H9 (cell line): Measurements from ENCODE around the gene CLRN3. TPM values are rescaled to one million over a fixed set of nuclear protein-coding genes. Genes with fewer than 3 reads are reported as not detected.

Source experiments
- DNase-seq: peaks from one replicate; pipeline ENCODE4 v3.0.0-alpha.2; 2017
- H2AFZ ChIP-seq: one replicate; pipeline ENCODE4 v1.6.1; 2013; ENCODE audit warnings: mild to moderate bottlenecking, low read length, control low read depth, moderate library complexity
- H2AK5ac ChIP-seq: 2 replicates; pipeline ENCODE4 v1.6.1; 2013; ENCODE audit warnings: low read length, control low read depth, mixed read lengths; ENCODE audit not compliant: insufficient read length
- H2BK120ac ChIP-seq: one replicate; pipeline ENCODE4 v1.6.1; 2013; ENCODE audit warnings: low read depth, mild to moderate bottlenecking, low read length, control low read depth, inconsistent platforms; ENCODE audit not compliant: poor library complexity, severe bottlenecking
- H2BK12ac ChIP-seq: 2 replicates; pipeline ENCODE4 v1.6.1; 2013; ENCODE audit warnings: low read length, control low read depth, mixed read lengths, low read depth; ENCODE audit not compliant: insufficient read length
- H2BK15ac ChIP-seq: 2 replicates; pipeline ENCODE4 v1.6.1; 2013; ENCODE audit warnings: low read depth, low read length, control low read depth
- H2BK20ac ChIP-seq: one replicate; pipeline ENCODE4 v1.6.1; 2013; ENCODE audit warnings: low read depth, mild to moderate bottlenecking, low read length, control low read depth, inconsistent platforms; ENCODE audit not compliant: poor library complexity, severe bottlenecking
- H2BK5ac ChIP-seq: 2 replicates; pipeline ENCODE4 v1.6.1; 2013; ENCODE audit warnings: low read length, control low read depth, mixed read lengths; ENCODE audit not compliant: insufficient read length
- H3K14ac ChIP-seq: 2 replicates; pipeline ENCODE4 v1.6.1; 2013; ENCODE audit warnings: low read length, control low read depth; ENCODE audit not compliant: insufficient read depth
- H3K18ac ChIP-seq: 2 replicates; pipeline ENCODE4 v1.6.1; 2013; ENCODE audit warnings: low read depth, mild to moderate bottlenecking, mixed read lengths, low read length, control low read depth; ENCODE audit not compliant: insufficient read length
- H3K23ac ChIP-seq: 2 replicates; pipeline ENCODE4 v1.6.1; 2013; ENCODE audit warnings: low read length, control low read depth, mixed read lengths, low read depth; ENCODE audit not compliant: insufficient read length
- H3K23me2 ChIP-seq: 2 replicates; pipeline ENCODE4 v1.6.1; 2013; ENCODE audit warnings: low read depth, mild to moderate bottlenecking, mixed read lengths, low read length, control low read depth; ENCODE audit not compliant: insufficient read length, poor library complexity, severe bottlenecking
- H3K27ac ChIP-seq: 2 replicates; pipeline ENCODE4 v1.5.1; 2013; ENCODE audit warnings: low read length, control low read depth, mixed read lengths, low read depth; ENCODE audit not compliant: insufficient read length
- H3K27me3 ChIP-seq: 2 replicates; pipeline ENCODE4 v1.6.1; 2013; ENCODE audit warnings: low read length, control low read depth, inconsistent platforms; ENCODE audit not compliant: insufficient read depth
- H3K4ac ChIP-seq: 2 replicates; pipeline ENCODE4 v1.6.1; 2013; ENCODE audit warnings: low read depth, mild to moderate bottlenecking, control low read depth, inconsistent platforms, low read length, moderate library complexity
- H3K4me1 ChIP-seq: 2 replicates; pipeline ENCODE4 v1.6.1; 2013; ENCODE audit warnings: low read length, control low read depth, inconsistent platforms; ENCODE audit not compliant: insufficient read depth
- H3K4me2 ChIP-seq: 2 replicates; pipeline ENCODE4 v1.6.1; 2013; ENCODE audit warnings: low read length, control low read depth, mixed read lengths; ENCODE audit not compliant: insufficient read length, insufficient read depth
- H3K56ac ChIP-seq: 2 replicates; pipeline ENCODE4 v1.6.1; 2013; ENCODE audit warnings: low read depth, mild to moderate bottlenecking, mixed read lengths, low read length, control low read depth; ENCODE audit not compliant: insufficient read length
- H3K79me1 ChIP-seq: 2 replicates; pipeline ENCODE4 v1.6.1; 2013; ENCODE audit warnings: low read depth, mild to moderate bottlenecking, moderate library complexity, low read length, control low read depth, inconsistent platforms; ENCODE audit not compliant: insufficient read depth, poor library complexity, severe bottlenecking
- H3K79me2 ChIP-seq: 2 replicates; pipeline ENCODE4 v1.6.1; 2013; ENCODE audit warnings: low read length, control low read depth, inconsistent platforms; ENCODE audit not compliant: insufficient read depth
- H3K9ac ChIP-seq: 2 replicates; pipeline ENCODE4 v1.6.1; 2013; ENCODE audit warnings: low read length, control low read depth, mixed read lengths; ENCODE audit not compliant: insufficient read length; ENCODE audit errors: extremely low read depth
- H3K9me3 ChIP-seq: one replicate; pipeline ENCODE4 v1.6.1; 2013; ENCODE audit warnings: low read depth, low read length, inconsistent platforms; ENCODE audit not compliant: control insufficient read depth
- H3T11ph ChIP-seq: one replicate; pipeline ENCODE4 v1.6.1; 2013; ENCODE audit warnings: mild to moderate bottlenecking, low read length, control low read depth, inconsistent platforms
- H4K20me1 ChIP-seq: one replicate; pipeline ENCODE4 v1.6.1; 2013; ENCODE audit not compliant: control insufficient read depth, insufficient read length, insufficient read depth
- H4K5ac ChIP-seq: 2 replicates; pipeline ENCODE4 v1.6.1; 2013; ENCODE audit warnings: low read depth, mild to moderate bottlenecking, mixed read lengths, low read length, control low read depth; ENCODE audit not compliant: insufficient read length
- H4K8ac ChIP-seq: replicated peaks from 2 replicates; pipeline ENCODE4 v1.6.1; 2013; ENCODE audit warnings: low read length, control low read depth, mixed read lengths, low read depth; ENCODE audit not compliant: insufficient read length
- H4K91ac ChIP-seq: 2 replicates; pipeline ENCODE4 v1.6.1; 2013; ENCODE audit warnings: low read depth, mild to moderate bottlenecking, moderate library complexity, mixed read lengths, low read length, control low read depth; ENCODE audit not compliant: insufficient read length
- H3K27ac Mint-ChIP-seq, 3 experiments: 2 replicates in 2 of 3; 3 replicates in 1 of 3; pipeline ENCODE4 v1.8.0; 2020 to 2021; ENCODE audit warnings: mixed read lengths in 3 of 3, mild to moderate bottlenecking in 1 of 3, moderate library complexity in 1 of 3
- H3K27me3 Mint-ChIP-seq: 2 replicates; pipeline ENCODE4 v1.8.0; 2021; ENCODE audit warnings: low read depth, mild to moderate bottlenecking, moderate library complexity, mixed read lengths
- H3K36me3 Mint-ChIP-seq, 3 experiments: 2 replicates in 2 of 3; 3 replicates in 1 of 3; pipeline ENCODE4 v1.8.0; 2020 to 2021; ENCODE audit warnings: low read depth in 3 of 3, mixed read lengths in 3 of 3; ENCODE audit not compliant: insufficient read depth in 1 of 3
- H3K4me1 Mint-ChIP-seq, 2 experiments: 2 replicates each; pipeline ENCODE4 v1.8.0; 2020; ENCODE audit warnings: mixed read lengths in 2 of 2
- H3K4me3 Mint-ChIP-seq, 2 experiments: 2 replicates in 1 of 2; 3 replicates in 1 of 2; pipeline ENCODE4 v1.8.0; 2020 to 2021; ENCODE audit warnings: mild to moderate bottlenecking in 2 of 2, mixed read lengths in 2 of 2, moderate library complexity in 1 of 2
- H3K9me3 Mint-ChIP-seq, 2 experiments: 2 replicates in 1 of 2; 3 replicates in 1 of 2; pipeline ENCODE4 v1.8.0; 2020; ENCODE audit warnings: mild to moderate bottlenecking in 2 of 2, mixed read lengths in 2 of 2, moderate library complexity in 1 of 2
- CTCF ChIP-seq: fragments of 200-600 bp; sonication (generic); conservative IDR thresholded peaks from 3 replicates; pipeline ENCODE4 v1.8.0; 2021; ENCODE audit warnings: antibody characterized with exemption, mild to moderate bottlenecking
- WGBS: extraction: QIAGEN DNeasy Blood & Tissue Kit; methylation state at CpG from one replicate; pipeline ENCODE4 v1.1.7; 2013; ENCODE audit warnings: missing lambda C conversion rate, low lambda C conversion rate, mixed read lengths; ENCODE audit not compliant: insufficient read length; ENCODE audit errors: extremely low coverage; 5-methylcytosine and 5-hydroxymethylcytosine counted together
- total RNA-seq: library from RNA; stranded (reverse); gene quantifications from 2 replicates; pipeline ENCODE4 v1.2.1, GENCODE V29; 2021

CLRN3 gene
- total RNA-seq, 1 experiment from 2014 or later: not detected

GRCh38 chr10:127880557-127880956 is 12.2 kb downstream of the CLRN3 start:
- Histone ChIP-seq H3K79me2 (no peaks in the 10 kb centered on the region), H3K9me3 (no peaks in the 10 kb centered on the region), H3K56ac (no peak overlapping the region), H3K27ac (no peak overlapping the region), H3K27me3 (no peaks in the 10 kb centered on the region), H2BK120ac (no peak overlapping the region), H3K4me2 (no peak overlapping the region), H3K18ac (no peak overlapping the region), H3K23me2 (no peaks in the 10 kb centered on the region), H2BK12ac (no peak overlapping the region), H3T11ph (no peak overlapping the region), H2BK5ac (no peak overlapping the region), H3K4me1 (no peaks in the 10 kb centered on the region), H3K14ac (no peak overlapping the region), H4K20me1 (no peaks in the 10 kb centered on the region), H2AFZ (no peak overlapping the region), H3K4ac (no peak overlapping the region), H3K79me1 (no peaks in the 10 kb centered on the region), H3K9ac (no peak overlapping the region), H4K91ac (no peak overlapping the region), H3K23ac (no peak overlapping the region), H2BK15ac (no peak overlapping the region), H4K5ac (no peak overlapping the region), H2BK20ac (no peak overlapping the region), H4K8ac (no peak overlapping the region), H2AK5ac (no peak overlapping the region)
- Mint-ChIP-seq H3K27ac (no peak overlapping the region), H3K4me3 (no peak overlapping the region), H3K27me3 (no peaks in the 10 kb centered on the region), H3K4me1 (peaks cover 3 to 7% of the 10 kb centered on the region in 2 experiments; a peak in 3 of 4 replicates), H3K9me3 (no peaks in the 10 kb centered on the region), H3K36me3 (no peaks in the 10 kb centered on the region)
- WGBS: no CpG with 5 or more reads among the region's 2 CpGs
- no peak for TF ChIP-seq CTCF
- DNase-seq: no peak
